A549 (cell line): Measurements from ENCODE around the gene BZW1. TPM values are rescaled to one million over a fixed set of nuclear protein-coding genes. Genes with fewer than 3 reads are reported as not detected.

Experiments
- ATAC-seq, 2 experiments: fragments of 200-7000 bp in 1 of 2; fragments of >200 bp in 1 of 2; cut with Nextera tagmentation in 1 of 2; cut with Tn5 transposase in 1 of 2; 3 replicates each; pipeline versions ENCODE4 v1.8.0 to v1.9.1; 2018 to 2020; ENCODE audit warnings: mild to moderate bottlenecking in 1 of 2, moderate library complexity in 1 of 2
- CTCF ChIA-PET: fragments of 300-600 bp; sonication (Branson Sonifier 250); formaldehyde crosslinking; extraction: SDS; loops from one replicate; lab custom pipeline; 2021; ENCODE audit warnings: antibody characterized with exemption, inconsistent platforms; lab: Yijun Ruan, JAX
- POLR2A ChIA-PET: fragments of 350-600 bp; formaldehyde crosslinking; extraction: SDS; loops from one replicate; lab custom pipeline; 2021; ENCODE audit warnings: antibody characterized with exemption, inconsistent platforms; lab: Yijun Ruan, JAX
- DNase-seq, 2 experiments: peaks; one replicate each; pipeline versions ENCODE4 v3.0.0 to v3.0.0-alpha.2; 2011 to 2016; ENCODE audit warnings: low read depth in 1 of 2, low spot score in 1 of 2
- FAIRE-seq: peaks from 2 replicates; lab custom pipeline; 2011; peaks lifted over from hg19 to GRCh38; lab: Jason Lieb, UNC
- H3K27ac ChIP-seq, 2 experiments: fragments of >200 bp; sonication (Bioruptor Twin); formaldehyde crosslinking; 3 replicates each; pipeline ENCODE4 v1.5.1; 2016 to 2017
- H3K4me1 ChIP-seq: fragments of >200 bp; sonication (Bioruptor Twin); formaldehyde crosslinking; 3 replicates; pipeline ENCODE4 v1.6.1; 2016
- H3K4me2 ChIP-seq: fragments of >200 bp; sonication (Bioruptor Twin); formaldehyde crosslinking; 3 replicates; pipeline ENCODE4 v1.6.1; 2016
- H3K4me3 ChIP-seq: fragments of >200 bp; sonication (Bioruptor Twin); formaldehyde crosslinking; 3 replicates; pipeline ENCODE4 v1.5.1; 2016
- H3K9me3 ChIP-seq: fragments of >200 bp; sonication (Bioruptor Twin); formaldehyde crosslinking; 3 replicates; pipeline ENCODE4 v1.6.1; 2016
- BCL3 ChIP-seq: fragments of >200 bp; sonication (Bioruptor Twin); formaldehyde crosslinking; IDR thresholded peaks from 3 replicates; pipeline ENCODE4 v1.6.1; 2016
- EHF ChIP-seq: fragments of 250-450 bp; sonication (Bioruptor Pico); IDR thresholded peaks from 2 replicates; pipeline ENCODE4 v1.5.0; 2020; ENCODE audit warnings: mild to moderate bottlenecking
- FOSL2 ChIP-seq, 2 experiments: fragments of 450-650 bp in 1 of 2; fragments of >200 bp in 1 of 2; sonication (Bioruptor Twin) in 1 of 2; formaldehyde crosslinking; IDR thresholded peaks; 2 replicates each; pipeline versions ENCODE4 v1.5.0 to v1.6.1; 2016 to 2020; ENCODE audit warnings: mild to moderate bottlenecking in 1 of 2, moderate library complexity in 1 of 2
- HMGXB4 ChIP-seq: fragments of 250-450 bp; sonication (Bioruptor Pico); IDR thresholded peaks from 2 replicates; pipeline ENCODE4 v1.5.0; 2021; ENCODE audit warnings: mild to moderate bottlenecking, moderate library complexity, borderline replicate concordance
- HOXB5 ChIP-seq: fragments of 250-450 bp; sonication (Bioruptor Pico); IDR thresholded peaks from 2 replicates; pipeline ENCODE4 v1.5.0; 2020; ENCODE audit warnings: mild to moderate bottlenecking, moderate library complexity
- JUN ChIP-seq, 2 experiments: fragments of >200 bp; sonication (Bioruptor Twin); formaldehyde crosslinking; IDR thresholded peaks; 2 replicates in 1 of 2; 3 replicates in 1 of 2; pipeline ENCODE4 v1.6.1; 2016 to 2017
- JUNB ChIP-seq: fragments of >200 bp; sonication (Bioruptor Twin); formaldehyde crosslinking; IDR thresholded peaks from 2 replicates; pipeline ENCODE4 v1.6.1; 2016
- KDM5A ChIP-seq: fragments of 200-600 bp; sonication (generic); IDR thresholded peaks from 2 replicates; pipeline ENCODE4 v1.6.1; 2016; ENCODE audit warnings: antibody characterized with exemption, mild to moderate bottlenecking
- MAZ ChIP-seq: fragments of 150-350 bp; IDR thresholded peaks from 2 replicates; pipeline ENCODE4 v1.6.1; 2014; ENCODE audit warnings: antibody characterized with exemption, low read depth, low read length, borderline replicate concordance
- NPAS2 ChIP-seq: fragments of 250-450 bp; sonication (Bioruptor Pico); IDR thresholded peaks from 2 replicates; pipeline ENCODE4 v1.8.0; 2022; ENCODE audit warnings: mild to moderate bottlenecking, moderate library complexity, borderline replicate concordance
- RCOR1 ChIP-seq: fragments of 150-350 bp; IDR thresholded peaks from 2 replicates; pipeline ENCODE4 v1.6.1; 2014; ENCODE audit warnings: antibody characterized with exemption, low read length, low read depth
- RFX5 ChIP-seq: fragments of 450-650 bp; IDR thresholded peaks from 2 replicates; pipeline ENCODE4 v1.7.1; 2014; ENCODE audit warnings: antibody characterized with exemption, mild to moderate bottlenecking, moderate library complexity
- SREBF2 ChIP-seq: fragments of 450-650 bp; IDR thresholded peaks from 2 replicates; pipeline ENCODE4 v1.6.1; 2014; ENCODE audit warnings: mild to moderate bottlenecking, moderate library complexity
- WGBS: methylation state at CpG from one replicate; pipeline ENCODE4 v1.1.6; 2017; ENCODE audit errors: missing lambda C conversion rate; 5-methylcytosine and 5-hydroxymethylcytosine counted together
- polyA plus RNA-seq, 4 experiments: library from polyadenylated mRNA; depleted of rRNA in 3 of 4; stranded (reverse); fragments of >200 nt; fragmentation: RNase III in 1 of 4; extraction: RNeasy Plus Mini Kit Qiagen cat#74134 plus additional on column Dnase treatment in 1 of 4; gene quantifications; 2 replicates in 3 of 4; 3 replicates in 1 of 4; pipeline ENCODE4 v1.2.3, GENCODE V29; 2011 to 2017

The BZW1 gene
- polyA plus RNA-seq, 2 of the 4 experiments (the other 2 are of a cell fraction): 401 to 439 TPM

- TF ChIP-seq RCOR1: no peak
- TF ChIP-seq JUNB: no peak
- no peak for TF ChIP-seq NPAS2
- no peak for TF ChIP-seq KDM5A
- TF ChIP-seq HMGXB4 (CRISPR knock-in tag): no peak
- TF ChIP-seq FOSL2 (IDR thresholded peaks at IDR 0.05): no peak
- TF ChIP-seq FOSL2 (CRISPR knock-in tag; IDR thresholded peaks at IDR 0.05): no peak
- TF ChIP-seq HOXB5 (CRISPR knock-in tag): no peak
- no peak for TF ChIP-seq MAZ
- Histone ChIP-seq H3K4me2 (no peak overlapping the region), H3K4me1 (no peaks in the 10 kb centered on the region), H3K4me3 (no peak overlapping the region), H3K27ac (no peak overlapping the region), H3K9me3 (peaks cover 16% of the 10 kb centered on the region; the same call in 2 of the 3 replicates)
- FAIRE-seq (no peak), ATAC-seq (no peak; a peak in 1 of 6 replicates), DNase-seq (no peak)
- 80% methylated on average over 3 of the region's 3 CpGs for WGBS
- CTCF ChIA-PET: no interaction called here
- POLR2A ChIA-PET: no interaction called here
Observed at GRCh38 chr2:200839513-200839912, 27.8 kb downstream of the BZW1 start.

GRCh38 chr2:200843993-200844948 is 32.6 kb downstream of the BZW1 start:
- Histone ChIP-seq H3K4me2 (no peak overlapping the region), H3K9me3 (no peaks in the 10 kb centered on the region), H3K27ac (no peak overlapping the region), H3K4me1 (no peaks in the 10 kb centered on the region), H3K4me3 (no peak overlapping the region)
- ChIA-PET POLR2A (no interaction called here), CTCF (interaction anchor here (1.1 to 1.6 kb wide), 2 partner anchors 13 to 20 kb away, joined by 3 to 4 read pairs; partner anchors contain the start of gene CLK1)
- FAIRE-seq (no peak), DNase-seq (no peak), ATAC-seq (no peak)
- TF ChIP-seq BCL3 (no peak), RFX5 (no peak), JUN (IDR thresholded peaks at IDR 0.05) (no peak), HMGXB4 (CRISPR knock-in tag) (no peak), SREBF2 (no peak)
- 72% methylated on average over 23 of the region's 24 CpGs for WGBS

- 63% methylated on average over 5 of the region's 5 CpGs for WGBS
- FAIRE-seq: no peak
Observed at GRCh38 chr2:200845194-200845593, 33.5 kb downstream of the BZW1 start.

More at GRCh38 chr2:200845194-200845593, 33.5 kb downstream of the BZW1 start:
- H3K4me3 ChIP-seq: no peak overlapping the region
- no peak overlapping the region for H3K27ac ChIP-seq
- ChIA-PET POLR2A (interaction anchor here (1.3 kb wide), 1 partner anchor 17 kb away, joined by 4 read pairs; no protein-coding TSS in a partner anchor), CTCF (interaction anchor here (0.7 to 1.3 kb wide), 4 partner anchors 13 to 134 kb away, joined by 3 to 4 read pairs (median 3); no protein-coding TSS in a partner anchor)
- H3K4me1 ChIP-seq: no peaks in the 10 kb centered on the region
- DNase-seq (no peak), ATAC-seq (no peak)
- H3K9me3 ChIP-seq: no peaks in the 10 kb centered on the region
- no peak overlapping the region for H3K4me2 ChIP-seq
- TF ChIP-seq EHF (CRISPR knock-in tag): no peak
